UCSD-AML1 (cell line): ENCODE results near the gene TDRD12.

Experiments
- DNase-seq: peaks from one replicate; lab custom pipeline; 2025; ENCODE audit not compliant: unreplicated experiment; lab: John Stamatoyannopoulos, UW

Gene TDRD12

DNA sequence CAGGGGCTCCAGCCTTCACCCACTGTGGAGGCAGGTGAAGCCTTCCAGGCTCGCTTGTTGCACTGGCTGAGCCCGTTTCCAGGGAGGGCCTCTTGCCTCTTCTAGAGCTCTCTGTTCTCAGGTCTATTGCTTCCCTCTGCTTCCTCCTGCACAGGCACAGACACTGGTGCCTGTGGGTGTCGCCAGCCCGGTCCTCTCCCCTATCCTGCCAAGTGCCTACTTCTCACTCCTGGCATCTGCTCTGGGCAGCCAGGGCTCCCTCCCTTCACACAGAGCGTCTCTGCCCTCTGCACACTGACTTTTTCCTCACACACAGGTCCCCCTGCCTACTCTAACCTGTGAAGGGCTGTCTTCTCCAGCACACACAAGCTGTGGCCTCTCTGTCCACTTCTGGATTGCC lies 89.7 kb downstream of the TDRD12 start:
- DNase-seq, result no peak

DNA sequence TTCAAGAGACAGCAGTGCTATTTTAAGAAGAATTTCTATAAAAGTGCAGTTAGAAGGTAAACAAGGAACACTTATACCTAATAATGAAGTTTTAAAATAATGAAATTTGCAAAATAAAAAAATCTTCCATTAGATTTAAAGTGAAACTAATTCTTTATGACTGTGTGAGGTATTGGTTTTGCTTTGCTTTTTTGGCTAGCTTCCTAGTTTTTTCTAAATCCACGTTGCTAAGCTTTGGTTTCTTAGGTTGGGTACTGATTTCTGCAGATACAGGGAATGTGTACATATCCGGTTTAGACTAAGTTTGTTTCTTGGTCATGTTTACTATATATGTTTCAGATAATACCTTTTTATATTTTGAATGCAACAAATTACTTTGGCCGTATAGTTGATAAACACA lies 90.2 kb downstream of the TDRD12 start:
- DNase-seq, result no peak

DNA sequence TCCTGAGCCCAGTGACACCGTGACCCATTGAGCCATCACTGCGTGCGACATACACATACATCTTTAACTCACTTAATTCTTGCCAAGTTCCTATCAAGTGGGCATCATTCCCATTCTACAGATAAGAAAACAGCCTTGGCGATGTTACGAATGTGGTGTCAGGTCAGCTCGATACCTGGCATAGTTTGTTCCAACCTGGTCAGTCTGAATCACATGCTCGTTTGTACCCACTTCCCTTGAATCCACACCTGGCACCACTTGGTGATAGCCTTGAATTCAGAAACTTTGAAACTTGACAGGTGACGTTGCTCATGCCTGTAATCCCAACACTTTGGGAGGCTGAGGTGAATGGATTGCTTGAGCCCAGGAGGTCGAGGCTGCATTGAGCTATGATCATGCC lies 90.9 kb downstream of the TDRD12 start:
- no peak for DNase-seq

DNA sequence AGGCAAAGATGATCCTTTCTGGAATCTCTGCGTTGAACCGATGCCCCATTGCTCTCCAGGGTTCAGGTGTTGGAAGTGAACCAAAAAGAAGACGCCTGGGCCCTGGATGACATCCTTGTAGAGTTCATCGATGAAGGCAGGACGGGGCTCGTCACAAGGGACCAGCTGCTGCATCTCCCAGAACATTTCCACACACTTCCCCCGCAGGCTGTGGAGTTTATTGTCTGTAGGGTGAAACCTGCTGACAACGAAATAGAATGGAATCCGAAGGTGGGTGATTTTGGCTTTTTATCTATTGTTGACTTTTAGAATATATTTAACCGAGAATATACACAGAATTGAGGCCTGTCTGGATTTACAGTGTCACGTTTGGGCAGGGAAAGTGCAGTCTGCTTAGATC lies 91.6 kb downstream of the TDRD12 start:
- no peak for DNase-seq

DNA sequence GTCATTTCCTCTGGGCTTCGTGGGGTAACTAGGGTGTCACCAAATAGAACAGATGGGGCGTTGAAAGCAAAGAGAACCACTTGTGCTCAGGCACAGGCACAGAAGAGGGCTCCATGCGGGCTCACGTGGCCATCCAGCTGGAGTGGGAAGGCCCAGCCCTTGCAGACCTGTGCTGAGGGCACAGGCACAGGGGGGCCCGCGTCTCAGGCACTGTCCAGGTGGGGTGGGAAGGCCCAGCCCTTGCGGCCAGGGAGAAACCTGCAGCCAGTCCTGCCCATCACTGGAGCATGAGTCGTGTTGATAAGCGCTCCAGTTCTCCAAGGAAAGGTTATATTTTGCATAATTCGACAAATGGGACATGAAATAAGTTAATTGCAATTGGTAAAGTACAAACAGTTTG lies 92.5 kb downstream of the TDRD12 start:
- DNase-seq, result no peak

DNA sequence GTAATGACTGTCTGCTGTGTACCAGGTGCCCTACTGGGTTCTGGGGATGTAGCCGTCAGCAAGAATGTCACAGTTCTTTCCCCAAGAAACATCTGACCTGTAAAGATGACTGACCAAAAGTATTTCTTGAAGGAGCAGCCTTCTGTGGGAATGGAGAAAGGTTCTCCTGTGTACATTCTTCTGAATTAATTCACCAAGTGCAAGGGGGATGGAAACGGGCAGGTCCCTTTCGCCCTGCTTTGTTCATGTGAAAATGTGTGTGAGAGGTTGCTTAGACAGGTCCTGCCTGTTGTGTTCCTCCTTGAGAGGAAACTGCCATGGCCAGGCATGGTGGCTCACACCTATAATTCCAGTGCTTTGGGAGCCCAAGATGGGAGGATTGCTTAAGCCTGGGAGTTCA lies 93.0 kb downstream of the TDRD12 start:
- no peak for DNase-seq

DNA sequence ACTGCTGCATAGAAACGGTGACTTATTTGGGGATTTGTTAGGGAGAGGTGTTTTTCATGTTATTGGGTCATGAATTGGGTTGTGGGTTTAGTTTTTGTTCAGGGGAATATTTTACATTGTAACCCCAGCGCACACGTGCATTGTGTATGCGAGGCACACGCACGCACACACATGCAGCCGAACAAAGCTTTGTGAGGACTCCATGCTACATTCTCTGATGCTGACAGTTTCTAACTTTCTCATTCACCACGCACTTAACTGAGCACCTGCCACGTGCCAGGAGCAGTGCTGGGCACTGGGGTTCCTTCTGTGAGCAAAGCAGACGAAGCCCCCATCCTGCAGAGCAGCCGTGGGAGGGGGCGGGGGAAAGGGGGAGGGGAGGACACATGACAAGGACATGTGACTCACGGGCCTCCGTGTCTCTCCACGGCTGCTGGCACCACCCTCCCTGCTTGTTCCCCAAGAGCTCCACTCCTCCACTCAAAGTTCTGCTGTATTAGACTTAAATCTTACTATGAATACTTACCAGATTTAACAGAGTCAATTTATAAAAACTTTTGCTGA lies 94.4 kb downstream of the TDRD12 start:
- no peak for DNase-seq

DNA sequence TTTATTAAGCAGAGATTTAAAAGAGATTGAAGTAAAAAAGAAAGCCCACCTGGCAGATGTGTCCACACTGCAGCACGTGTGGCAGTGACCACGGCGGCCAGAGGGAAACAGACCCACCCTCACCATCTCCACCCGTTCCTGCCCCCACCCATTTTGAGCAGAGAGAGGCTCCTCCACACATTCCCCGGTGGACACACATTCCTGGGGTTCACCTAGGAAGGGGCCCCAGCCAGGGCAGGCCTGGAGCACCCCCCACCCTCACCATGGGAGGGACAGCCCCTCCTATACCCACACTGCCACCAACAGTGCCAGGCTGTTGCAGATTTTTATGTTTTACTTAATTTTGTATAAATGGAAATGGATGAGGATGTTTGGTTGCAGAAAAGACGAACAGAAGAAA lies 95.1 kb downstream of the TDRD12 start:
- DNase-seq, result no peak

DNA sequence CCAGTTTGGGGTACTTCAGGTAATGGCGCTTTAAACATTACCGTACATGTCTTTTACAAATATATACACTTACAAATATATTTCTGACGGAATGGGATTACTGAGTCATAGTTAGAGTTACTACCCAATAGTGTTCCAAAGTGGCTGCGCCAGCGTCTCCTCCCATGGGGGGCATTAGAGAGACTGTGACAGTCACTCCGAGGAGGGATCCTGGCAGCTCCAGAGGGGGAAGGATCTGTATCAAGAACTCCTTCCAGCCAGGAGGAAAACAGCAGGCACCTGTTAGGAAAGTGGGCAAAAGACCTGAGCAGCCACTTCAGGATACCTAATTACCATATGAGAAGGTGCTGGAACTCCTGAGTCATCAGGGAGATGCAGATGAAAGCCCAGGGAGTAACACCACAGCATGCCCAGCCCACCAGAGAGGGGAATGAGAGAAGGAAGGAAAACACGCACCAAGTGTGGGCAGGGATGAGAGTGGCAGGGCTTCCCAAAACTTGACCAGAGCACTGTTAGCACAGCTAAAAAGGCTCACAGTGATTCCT lies 97.1 kb downstream of the TDRD12 start:
- no peak for DNase-seq

DNA sequence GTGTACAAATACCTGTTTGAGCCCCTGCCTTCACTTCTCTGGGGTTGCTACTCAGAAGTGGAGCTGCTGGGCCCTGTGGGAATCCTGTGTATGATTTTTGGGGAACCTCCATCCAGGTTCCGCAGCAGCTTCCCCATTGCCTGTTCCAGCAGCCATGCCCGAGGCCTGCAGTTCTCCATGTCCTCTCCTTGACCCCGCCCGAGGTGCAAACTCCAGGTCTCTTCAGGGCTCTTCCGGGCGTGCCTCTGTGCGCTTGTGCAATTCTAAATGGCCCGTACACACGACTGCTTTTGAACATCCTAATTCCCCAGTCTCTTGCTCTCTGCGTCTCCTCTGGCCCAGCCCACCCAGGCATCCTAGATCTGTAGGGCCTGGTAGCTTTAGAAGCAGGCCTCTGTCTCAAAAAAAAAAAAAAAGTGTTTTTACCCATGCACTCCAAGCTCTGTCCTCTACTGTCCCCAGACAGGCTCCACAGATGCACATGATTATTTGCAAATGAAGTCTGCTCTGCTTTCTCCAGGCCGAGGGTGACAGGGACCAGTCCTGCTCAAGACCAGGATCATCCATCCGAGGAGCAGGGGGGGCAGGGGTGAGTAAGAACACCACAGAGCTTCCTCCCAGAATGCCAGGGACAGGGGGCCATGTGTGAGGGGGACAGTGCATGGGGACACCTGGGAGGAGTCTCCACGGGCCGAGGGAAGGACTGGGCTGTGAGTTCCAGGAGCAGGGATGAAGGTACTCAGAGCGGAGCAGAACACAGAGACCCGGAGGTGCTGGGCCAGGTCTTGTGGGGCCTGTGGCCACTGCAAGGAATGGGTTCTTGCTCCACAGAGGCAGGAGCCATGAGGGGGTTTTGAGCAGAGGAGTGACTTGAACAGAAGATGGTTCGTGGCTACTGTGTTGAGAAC lies 98.3 kb downstream of the TDRD12 start:
- no peak for DNase-seq

DNA sequence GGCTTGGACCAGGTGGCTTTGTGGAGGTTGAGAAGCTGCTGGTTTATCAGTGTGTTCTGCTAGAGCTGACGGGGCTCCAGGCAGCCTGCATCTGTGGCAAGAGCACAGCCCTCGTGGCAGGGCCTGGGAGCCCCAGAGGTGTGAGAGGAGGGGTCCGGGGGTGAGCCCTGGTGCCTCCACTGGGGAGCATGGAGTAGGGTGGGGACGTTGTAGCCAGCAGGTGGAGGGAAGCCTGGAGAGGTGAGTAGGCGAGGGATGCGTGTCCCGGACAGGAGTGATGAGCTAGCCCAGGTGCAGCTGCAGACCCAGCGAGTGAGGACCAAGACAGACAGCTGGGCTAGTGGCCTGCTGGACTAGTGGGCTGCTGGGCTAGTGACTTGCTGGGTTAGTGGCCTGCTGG lies 99.0 kb downstream of the TDRD12 start:
- DNase-seq, result no peak

DNA sequence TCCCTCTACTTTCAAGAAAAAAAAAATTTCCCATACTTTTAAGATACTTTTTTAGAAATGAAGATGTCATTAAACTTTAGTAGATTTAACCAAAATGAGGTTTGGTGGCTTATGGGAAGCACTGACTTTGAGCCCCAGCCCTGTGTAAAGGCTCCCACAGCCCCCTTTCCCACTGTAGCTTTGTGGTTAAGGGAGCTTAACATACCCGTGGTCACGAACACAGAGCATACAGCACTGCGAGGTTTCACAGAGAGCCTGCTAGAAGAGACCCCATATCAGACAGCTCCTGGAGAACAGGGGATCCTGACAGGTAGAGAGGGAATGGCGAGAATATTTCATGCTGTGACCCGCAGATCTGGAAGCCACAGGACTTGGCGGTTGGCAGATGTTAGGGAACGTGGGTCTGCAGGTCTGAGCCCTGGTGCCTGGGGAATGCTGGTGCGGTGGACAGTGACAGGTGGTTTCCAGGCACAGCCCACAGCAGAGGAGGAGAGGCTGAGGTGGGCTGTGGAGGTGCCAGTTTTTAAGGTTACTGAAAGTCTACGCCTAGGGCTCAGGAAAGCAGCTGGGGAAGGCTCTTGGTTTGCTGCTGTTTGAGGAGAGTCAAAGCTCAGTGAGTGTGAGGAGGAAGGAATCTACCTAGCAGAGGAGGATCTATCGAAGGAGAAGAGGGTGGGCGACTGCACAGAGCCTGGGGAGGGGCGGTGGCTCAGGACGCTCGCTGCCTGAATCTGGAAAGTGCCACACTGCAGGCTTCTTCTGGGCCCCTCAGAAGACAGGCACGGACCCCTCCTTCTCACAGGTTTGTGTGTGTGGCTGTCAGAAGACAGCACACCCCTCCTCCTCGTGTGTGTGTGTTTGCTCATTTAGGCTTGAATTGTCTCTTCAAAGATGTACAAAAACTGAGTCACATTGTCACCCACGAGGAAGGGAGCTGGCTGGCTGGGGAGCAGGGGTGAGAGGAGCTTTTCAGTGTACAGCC lies 100.1 kb downstream of the TDRD12 start:
- DNase-seq, result no peak

DNA sequence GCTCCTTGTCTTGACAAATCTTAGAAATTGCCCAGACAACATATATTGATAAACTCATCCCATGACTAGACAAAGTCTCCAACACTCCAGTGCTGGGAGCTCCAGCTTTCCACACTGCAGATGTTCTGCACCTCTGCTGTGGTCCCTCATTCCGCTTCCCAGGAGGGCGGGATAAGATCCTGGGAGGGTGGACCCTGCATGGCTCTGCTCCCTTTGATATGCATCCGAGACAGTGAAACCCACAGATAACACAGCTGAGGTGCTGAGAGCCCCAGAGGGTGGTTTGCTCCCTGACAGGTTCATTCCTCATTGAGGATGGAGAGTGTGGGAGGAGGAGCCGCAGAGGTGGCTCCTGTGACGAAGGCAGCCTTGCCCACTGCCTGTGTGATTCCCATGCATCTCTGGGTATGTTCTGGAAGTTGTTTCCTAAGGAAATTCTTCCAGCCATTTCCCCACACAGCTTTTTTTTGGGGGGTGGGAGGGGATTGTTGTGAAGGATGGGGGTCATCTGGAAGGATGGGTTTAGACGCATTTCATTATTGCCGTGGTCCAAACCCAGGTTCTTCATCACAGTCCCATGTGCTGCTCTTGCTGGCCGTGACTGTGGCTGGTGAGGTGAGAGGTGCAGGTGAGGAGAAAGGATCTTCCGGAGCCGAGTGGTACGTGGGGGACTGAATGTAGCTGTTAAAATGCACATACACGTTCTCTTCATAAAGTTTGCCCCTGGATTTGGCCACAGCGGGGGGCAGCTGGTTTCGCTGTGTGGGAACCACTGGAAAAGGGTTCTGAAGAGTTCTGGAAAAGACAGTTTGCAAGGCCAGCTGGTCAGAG lies 103.6 kb downstream of the TDRD12 start:
- no peak for DNase-seq

DNA sequence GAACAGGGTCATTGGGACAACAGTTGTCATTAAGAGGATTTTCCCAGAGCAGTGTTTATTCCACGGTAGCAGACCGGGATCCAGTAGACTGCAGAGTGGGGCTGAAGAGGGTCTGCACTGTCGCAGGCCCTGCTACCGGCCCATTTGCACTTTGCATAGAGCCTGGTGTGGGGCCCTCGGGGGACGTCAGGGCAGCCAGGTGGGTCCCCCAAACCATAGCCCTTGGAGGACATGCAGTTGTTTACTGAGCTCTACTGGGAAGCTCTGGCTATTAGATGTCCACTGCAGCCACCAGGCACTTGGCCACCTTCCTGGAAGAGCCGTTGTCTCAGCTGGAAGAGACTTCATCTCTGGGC lies 104.2 kb downstream of the TDRD12 start:
- DNase-seq, result no peak

DNA sequence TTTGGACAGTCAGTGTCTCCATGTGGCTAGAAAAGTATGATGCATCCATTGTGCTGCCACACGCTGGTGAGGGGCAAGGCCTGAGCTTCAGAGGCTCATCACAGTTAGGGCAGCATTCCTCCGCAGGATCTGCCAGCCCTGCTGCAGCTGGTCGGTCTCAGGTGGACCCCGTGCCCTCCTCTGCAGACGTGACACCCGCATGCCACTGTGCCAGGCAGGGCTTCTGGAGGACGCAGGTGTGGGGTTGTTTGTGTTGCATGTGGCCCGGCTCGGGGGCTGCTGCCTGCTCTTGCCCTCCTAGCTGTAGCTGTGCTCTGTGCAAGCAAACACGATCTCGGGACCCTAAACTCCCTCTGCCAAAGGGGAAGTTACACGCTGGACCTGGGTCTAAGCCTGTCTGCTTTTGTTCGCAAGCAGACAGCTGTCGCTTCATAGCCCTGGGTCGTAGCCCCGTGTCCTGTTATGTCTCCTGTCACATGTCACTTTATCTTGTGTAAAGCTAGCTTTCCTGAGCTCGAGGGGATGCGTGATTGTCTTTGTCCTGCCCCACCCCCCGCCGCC lies 104.7 kb downstream of the TDRD12 start:
- no peak for DNase-seq

DNA sequence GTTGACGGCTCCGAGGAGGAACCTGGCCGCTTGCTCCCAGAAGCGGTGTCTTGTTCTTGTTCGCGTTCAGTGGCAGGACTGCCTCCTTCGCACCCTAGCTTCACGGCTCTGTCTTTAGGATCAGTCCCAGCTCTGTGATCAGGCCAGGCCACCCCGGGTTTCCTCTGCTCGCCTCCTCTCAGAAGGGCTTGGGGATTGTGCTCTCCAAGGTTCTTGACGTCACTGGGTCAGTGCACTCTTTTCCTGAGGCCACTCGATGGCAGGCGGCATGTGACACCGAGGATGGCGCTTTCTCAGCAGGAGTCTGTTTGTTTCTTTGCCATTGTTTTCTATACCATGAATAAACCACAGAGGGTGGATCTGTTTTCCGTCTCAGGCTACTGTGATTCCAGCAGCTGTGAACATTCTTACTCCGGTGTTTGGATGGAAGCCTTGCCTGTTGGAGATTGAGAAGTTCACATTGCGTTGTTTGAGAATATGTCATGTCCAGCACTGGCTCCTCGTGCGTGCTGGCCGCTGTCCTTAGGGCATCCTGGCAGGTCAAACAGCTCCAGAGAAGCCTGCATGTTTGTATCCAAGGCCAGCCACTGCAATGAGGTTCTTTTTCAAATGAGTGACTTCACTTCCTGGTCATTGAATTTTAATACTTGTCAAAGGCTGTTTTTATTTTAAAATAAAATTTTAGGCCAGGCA lies 105.5 kb downstream of the TDRD12 start:
- no peak for DNase-seq

DNA sequence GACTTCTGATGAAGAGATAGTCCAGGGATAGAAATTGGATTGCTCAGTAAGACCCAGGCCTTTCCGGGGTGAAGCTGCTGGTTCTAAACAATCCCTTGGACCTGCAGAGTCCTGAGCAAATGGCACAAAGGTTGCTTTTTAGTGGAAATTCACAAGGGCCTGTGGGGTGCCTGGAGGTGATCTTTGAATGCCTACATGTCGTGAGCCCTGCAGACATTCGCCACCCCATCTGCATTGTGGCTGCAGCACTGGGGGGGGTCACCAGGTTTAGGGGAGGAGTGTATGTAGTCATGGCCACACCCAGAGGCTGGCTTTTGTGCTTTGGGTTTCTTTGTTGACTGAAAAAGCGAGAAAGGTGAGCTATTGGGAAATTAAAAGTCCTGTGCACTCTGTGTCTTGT lies 108.6 kb downstream of the TDRD12 start:
- DNase-seq, result no peak

DNA sequence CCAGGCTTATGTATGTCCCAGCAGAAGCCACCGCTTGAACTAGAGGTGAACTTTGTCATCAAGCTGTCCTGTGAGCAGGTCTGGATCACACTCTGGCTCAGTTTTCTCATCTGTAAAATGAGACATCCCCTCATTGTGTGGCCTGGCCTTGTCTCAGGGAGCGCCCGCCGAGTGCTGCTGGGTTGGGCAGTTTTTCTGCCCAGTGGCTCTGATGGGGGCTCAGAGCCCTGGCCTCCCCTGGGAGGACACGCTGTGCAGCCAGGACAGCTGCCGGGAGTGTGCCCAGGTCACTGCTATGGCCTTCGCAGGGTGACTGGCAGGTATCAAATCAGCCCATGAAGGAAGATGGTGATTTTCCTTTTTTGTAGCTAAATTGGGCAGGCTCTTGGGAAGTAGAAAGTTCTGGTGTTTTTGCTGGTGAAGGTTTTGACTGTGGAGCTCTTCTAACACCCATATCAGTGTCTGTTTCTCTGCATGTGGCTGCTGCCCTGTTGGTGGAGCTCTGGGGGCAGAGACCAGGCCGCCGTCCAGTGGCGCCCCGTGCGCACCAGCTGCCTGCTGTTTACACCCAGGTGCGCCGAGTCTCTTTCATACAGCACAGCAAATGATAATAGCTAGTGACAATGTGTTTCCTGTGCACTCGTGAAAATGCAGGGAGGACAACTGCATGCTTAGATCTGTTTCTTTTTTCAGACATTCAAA lies 109.2 kb downstream of the TDRD12 start:
- no peak for DNase-seq

DNA sequence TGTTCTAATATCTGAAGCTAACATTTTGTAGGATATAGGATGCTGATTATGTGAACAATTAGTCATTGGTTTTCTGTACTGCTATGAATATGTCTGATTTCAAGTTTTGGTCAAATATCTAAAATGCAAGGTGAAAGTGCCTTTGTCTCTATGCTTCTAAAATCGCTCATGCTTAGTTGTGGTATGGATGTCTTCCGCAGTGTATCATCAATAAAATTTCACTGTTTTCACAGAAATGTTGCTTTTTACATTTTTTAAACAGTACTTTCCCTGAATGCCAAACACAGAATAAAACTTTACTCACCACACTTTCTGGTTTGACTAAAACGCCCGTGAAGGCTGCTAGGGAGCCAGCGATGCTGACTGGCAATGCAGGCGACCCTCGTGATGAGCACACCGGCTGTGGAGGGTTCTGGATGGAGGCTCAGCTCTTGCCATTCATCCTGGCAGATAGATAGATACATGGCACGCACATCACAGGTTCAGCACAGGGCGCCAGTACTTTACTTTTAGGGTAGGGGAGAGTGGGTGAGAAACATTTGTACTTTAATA lies 109.9 kb downstream of the TDRD12 start:
- DNase-seq, result no peak
